ENCODE measurements around the gene DNAJB14.

Gene DNAJB14

DNA sequence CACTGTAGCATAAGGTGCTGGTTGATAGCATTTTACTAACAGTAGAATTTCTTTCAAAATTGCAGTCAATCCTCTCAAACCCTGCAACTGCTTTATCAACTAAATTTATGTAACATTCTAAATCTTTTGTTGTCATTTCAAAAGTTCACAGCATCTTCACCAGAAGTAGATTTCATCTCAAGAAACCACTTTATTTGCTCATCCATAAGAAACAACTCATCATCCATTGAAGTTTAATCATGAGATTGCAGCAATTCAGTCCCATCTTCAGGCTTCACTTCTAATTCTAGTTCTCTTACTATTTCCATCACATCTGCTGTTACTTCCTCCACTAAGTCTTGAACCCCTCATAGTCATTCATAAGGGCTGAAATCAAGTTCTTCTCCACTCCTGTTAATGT, 73.8 kb downstream of the DNAJB14 start:
- Mint-ChIP-seq H3K27ac (no peak overlapping the region), H3K36me3 (ENCODE audit: low read depth) (peaks cover 8% of the 10 kb centered on the region), H3K9me3 (peaks cover 14% of the 10 kb centered on the region), H3K27me3 (ENCODE audit: low read depth, poor library complexity) (no peaks in the 10 kb centered on the region), H3K4me3 (no peak overlapping the region), H3K4me1 (peaks cover 27% of the 10 kb centered on the region)
- DNase-seq: no peak
- TF ChIP-seq, protein P1, sequence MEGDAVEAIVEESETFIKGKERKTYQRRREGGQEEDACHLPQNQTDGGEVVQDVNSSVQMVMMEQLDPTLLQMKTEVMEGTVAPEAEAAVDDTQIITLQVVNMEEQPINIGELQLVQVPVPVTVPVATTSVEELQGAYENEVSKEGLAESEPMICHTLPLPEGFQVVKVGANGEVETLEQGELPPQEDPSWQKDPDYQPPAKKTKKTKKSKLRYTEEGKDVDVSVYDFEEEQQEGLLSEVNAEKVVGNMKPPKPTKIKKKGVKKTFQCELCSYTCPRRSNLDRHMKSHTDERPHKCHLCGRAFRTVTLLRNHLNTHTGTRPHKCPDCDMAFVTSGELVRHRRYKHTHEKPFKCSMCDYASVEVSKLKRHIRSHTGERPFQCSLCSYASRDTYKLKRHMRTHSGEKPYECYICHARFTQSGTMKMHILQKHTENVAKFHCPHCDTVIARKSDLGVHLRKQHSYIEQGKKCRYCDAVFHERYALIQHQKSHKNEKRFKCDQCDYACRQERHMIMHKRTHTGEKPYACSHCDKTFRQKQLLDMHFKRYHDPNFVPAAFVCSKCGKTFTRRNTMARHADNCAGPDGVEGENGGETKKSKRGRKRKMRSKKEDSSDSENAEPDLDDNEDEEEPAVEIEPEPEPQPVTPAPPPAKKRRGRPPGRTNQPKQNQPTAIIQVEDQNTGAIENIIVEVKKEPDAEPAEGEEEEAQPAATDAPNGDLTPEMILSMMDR (IDR thresholded peaks at IDR 0.05): no peak

DNA sequence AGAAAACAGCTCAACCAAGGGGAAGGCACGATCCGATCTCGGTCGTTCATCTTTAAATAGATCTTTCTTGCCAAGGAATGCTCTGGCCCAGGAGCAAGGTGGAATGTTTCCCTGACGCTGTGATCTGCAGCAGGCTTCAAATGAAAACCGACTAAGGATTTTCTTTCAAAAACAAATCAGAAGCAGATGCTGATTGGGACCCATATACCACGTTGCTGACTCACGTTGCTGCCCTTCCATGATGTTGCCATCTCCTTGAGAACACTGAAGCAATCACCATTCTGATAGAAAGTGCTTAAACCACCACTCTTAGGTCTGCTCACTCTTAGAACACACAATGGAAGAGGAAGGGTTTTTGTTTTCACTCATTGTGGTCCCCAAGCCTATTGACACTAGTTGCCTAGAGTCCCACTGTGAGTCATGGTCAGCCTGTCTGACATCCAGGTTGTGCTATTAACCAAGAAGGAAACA, 78.3 kb downstream of the DNAJB14 start:
- H3K4me3 Mint-ChIP-seq: no peak overlapping the region
- no peaks in the 10 kb centered on the region for H3K27me3 Mint-ChIP-seq (ENCODE audit: low read depth, poor library complexity)
- no peak for DNase-seq
- no peaks in the 10 kb centered on the region for H3K36me3 Mint-ChIP-seq (ENCODE audit: low read depth)
- TF ChIP-seq, protein P1 (IDR thresholded peaks at IDR 0.05): no peak
- H3K4me1 Mint-ChIP-seq: peaks cover 6% of the 10 kb centered on the region
- H3K27ac Mint-ChIP-seq: no peak overlapping the region
- H3K9me3 Mint-ChIP-seq: peaks cover 3% of the 10 kb centered on the region

DNA sequence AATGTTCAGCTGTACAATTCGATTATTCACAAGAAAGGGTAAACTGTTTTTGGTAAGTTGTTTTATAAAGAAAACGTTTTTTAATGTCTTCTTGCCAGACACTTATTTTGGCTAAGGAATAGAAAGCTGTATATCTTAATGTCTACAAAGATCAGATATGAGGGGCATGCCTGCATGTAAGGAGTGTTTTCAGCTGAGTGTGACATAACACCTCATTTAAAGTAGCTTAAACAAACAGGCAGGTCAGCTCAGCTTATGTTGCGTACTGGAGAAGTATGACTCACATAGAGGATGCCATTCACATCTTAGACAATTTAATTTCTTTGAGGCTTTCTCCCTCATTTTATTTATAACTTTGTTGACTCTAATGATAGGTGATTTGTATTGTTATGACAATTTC, 82.6 kb downstream of the DNAJB14 start:
- H3K9me3 Mint-ChIP-seq: no peaks in the 10 kb centered on the region
- no peak for DNase-seq
- H3K27me3 Mint-ChIP-seq (ENCODE audit: low read depth, poor library complexity): peaks cover 2% of the 10 kb centered on the region
- TF ChIP-seq, protein P1 (IDR thresholded peaks at IDR 0.05): no peak
- peaks cover 6% of the 10 kb centered on the region for H3K4me1 Mint-ChIP-seq
- no peaks in the 10 kb centered on the region for H3K36me3 Mint-ChIP-seq (ENCODE audit: low read depth)
- no peak overlapping the region for H3K27ac Mint-ChIP-seq
- no peak overlapping the region for H3K4me3 Mint-ChIP-seq

DNA sequence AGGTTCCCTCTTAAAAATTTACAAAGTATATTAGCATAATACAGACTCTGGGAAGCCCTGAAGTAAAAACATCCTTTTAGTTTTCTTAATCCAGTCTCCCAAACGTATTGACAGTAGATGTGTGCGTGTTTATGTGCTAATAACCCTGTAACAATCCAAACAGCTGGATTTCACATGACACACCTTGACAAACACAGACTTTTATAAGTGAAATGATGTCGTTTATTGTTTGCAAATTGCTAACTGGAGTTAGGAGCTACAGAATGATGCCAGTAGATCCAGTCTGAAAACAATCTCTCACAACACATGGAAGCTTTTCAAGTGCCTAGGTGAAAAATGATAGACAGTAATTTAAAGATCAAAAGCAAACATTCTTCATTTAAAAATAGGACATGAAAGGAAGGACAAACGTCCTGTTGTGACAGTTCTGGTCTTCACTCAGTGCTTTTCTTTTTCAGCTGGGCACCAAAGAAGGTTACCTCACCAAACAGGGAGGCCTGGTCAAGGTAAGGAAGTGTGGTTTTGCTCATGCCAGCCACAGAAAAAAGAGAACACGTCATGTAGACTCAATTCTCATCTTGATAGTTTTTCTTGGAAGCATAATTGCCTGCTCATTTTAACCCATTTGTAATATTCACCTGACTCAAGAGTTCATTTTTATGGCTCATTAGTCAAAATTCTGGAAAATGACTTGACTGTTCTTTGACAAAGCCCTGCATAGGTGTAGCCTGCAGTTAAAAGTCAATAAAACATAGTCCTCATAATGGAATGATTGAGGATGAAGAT, 85.1 kb downstream of the DNAJB14 start:
- H3K9me3 Mint-ChIP-seq: no peaks in the 10 kb centered on the region
- no peak overlapping the region for H3K27ac Mint-ChIP-seq
- H3K27me3 Mint-ChIP-seq (ENCODE audit: low read depth, poor library complexity): peaks cover 2% of the 10 kb centered on the region
- H3K4me3 Mint-ChIP-seq: no peak overlapping the region
- no peaks in the 10 kb centered on the region for H3K36me3 Mint-ChIP-seq (ENCODE audit: low read depth)
- H3K4me1 Mint-ChIP-seq: peaks cover 2% of the 10 kb centered on the region
- TF ChIP-seq, protein P1 (IDR thresholded peaks at IDR 0.05): no peak
- DNase-seq: no peak

DNA sequence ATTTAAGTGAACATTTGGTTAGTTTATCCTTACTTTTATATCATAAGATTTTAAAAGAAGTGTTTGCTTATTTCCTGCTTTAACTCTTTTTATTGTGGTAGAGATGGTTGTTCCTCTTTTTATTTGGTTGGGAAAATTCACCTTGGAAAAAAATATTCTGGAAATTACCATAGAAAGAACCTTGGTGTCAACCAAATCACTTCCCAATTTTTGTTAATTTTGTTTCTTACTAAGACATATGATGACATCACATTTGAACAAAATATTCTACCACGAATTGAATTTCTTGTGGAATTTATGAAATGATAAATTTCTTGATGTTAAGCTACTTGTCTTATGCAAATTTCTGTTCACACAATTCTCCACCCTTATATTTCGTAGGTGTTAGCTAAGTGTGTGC, 85.9 kb downstream of the DNAJB14 start:
- DNase-seq: no peak
- Mint-ChIP-seq H3K36me3 (ENCODE audit: low read depth) (no peaks in the 10 kb centered on the region), H3K4me3 (no peak overlapping the region), H3K27me3 (ENCODE audit: low read depth, poor library complexity) (peaks cover 2% of the 10 kb centered on the region), H3K27ac (no peak overlapping the region), H3K9me3 (no peaks in the 10 kb centered on the region), H3K4me1 (peaks cover 6% of the 10 kb centered on the region)
- TF ChIP-seq, protein P1 (IDR thresholded peaks at IDR 0.05): no peak

DNA sequence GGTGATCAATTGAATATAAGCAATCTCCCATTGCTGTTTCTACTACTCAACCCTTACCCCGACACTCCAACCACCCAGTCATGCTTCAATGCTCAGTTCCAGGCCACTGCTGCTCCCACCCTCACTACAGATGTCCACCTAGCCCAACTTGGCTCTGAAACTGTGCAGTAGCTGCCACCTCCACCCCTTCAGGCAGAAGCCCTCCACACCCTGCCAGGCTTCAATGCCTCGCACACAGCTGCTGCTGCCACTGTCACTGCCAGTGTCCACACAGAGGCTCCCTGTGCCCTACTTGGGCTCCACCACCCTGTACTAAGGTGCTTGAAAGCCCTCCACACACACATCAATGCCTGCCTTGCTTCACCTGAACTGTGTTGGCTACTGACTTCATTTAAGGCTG, 86.8 kb downstream of the DNAJB14 start:
- no peak overlapping the region for H3K27ac Mint-ChIP-seq
- H3K27me3 Mint-ChIP-seq (ENCODE audit: low read depth, poor library complexity): peaks cover 2% of the 10 kb centered on the region
- no peak overlapping the region for H3K4me3 Mint-ChIP-seq
- no peak for DNase-seq
- H3K36me3 Mint-ChIP-seq (ENCODE audit: low read depth): no peaks in the 10 kb centered on the region
- TF ChIP-seq, protein P1 (IDR thresholded peaks at IDR 0.05): no peak
- peaks cover 7% of the 10 kb centered on the region for H3K9me3 Mint-ChIP-seq
- H3K4me1 Mint-ChIP-seq: peaks cover 13% of the 10 kb centered on the region

Data from nephron progenitor cell (in vitro differentiated cells).